ENCODE data around the gene CLASP2. TPM values are rescaled to one million over a fixed set of nuclear protein-coding genes. Genes with fewer than 3 reads are reported as not detected.

The CLASP2 gene
- total and polyA plus RNA-seq, 2 of the 4 experiments (the other 2 are of a cell fraction) = 11.9 to 49.1 TPM

DNA sequence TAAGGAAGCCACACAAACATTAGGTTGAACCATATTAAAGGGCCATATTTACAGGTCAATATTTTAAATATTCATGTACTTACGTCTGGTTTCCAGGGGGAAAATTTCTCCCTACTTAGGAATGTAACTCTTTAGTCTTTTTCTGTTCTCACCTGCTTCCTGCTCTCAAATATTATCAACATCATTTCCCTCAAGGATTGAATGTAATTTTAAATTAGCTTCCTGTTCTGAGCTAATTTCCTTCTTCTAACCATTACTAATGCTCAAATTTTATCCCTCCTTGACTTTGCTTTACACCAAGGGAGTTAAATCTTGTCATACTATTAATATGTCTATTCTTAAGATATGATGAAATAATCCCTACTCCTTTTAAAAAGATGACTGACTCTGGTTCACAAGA lies 174.5 kb downstream of the CLASP2 start:
- H3K23ac ChIP-seq (ENCODE audit: low read depth, low read length) = no peak overlapping the region
- no peak overlapping the region for H3K4me3 ChIP-seq (ENCODE audit: insufficient read depth, low read depth, low read length)
- peaks cover 2% of the 10 kb centered on the region for H3K36me3 ChIP-seq (ENCODE audit: control insufficient read depth, insufficient read depth, low read length)
- H2BK5ac ChIP-seq (ENCODE audit: low read depth, low read length, poor library complexity, severe bottlenecking) = no peak overlapping the region
- ATAC-seq (ENCODE audit: low read depth) (no peak), DNase-seq (no peak)
- no peaks in the 10 kb centered on the region for H3K27me3 ChIP-seq (ENCODE audit: control insufficient read depth, insufficient read depth, low read length)
- no peak overlapping the region for H2AFZ ChIP-seq (replicated peaks; ENCODE audit: low read length, poor library complexity)
- intact Hi-C loops (cut with micrococcal nuclease) = no loop called here
- H2BK120ac ChIP-seq (ENCODE audit: low read depth, low read length) = no peak overlapping the region
- no peaks in the 10 kb centered on the region for H3K9me3 ChIP-seq (ENCODE audit: control insufficient read depth, insufficient read depth, low read length)
- no peaks in the 10 kb centered on the region for H3K9me1 ChIP-seq (ENCODE audit: insufficient read depth, low read length)
- no peak overlapping the region for H3K14ac ChIP-seq (replicated peaks; ENCODE audit: low read depth, low read length)
- H3K4ac ChIP-seq (ENCODE audit: low read depth, low read length) = no peak overlapping the region
- no peak overlapping the region for H2AK5ac ChIP-seq (ENCODE audit: low read depth, low read length)
- TF ChIP-seq, protein P1, sequence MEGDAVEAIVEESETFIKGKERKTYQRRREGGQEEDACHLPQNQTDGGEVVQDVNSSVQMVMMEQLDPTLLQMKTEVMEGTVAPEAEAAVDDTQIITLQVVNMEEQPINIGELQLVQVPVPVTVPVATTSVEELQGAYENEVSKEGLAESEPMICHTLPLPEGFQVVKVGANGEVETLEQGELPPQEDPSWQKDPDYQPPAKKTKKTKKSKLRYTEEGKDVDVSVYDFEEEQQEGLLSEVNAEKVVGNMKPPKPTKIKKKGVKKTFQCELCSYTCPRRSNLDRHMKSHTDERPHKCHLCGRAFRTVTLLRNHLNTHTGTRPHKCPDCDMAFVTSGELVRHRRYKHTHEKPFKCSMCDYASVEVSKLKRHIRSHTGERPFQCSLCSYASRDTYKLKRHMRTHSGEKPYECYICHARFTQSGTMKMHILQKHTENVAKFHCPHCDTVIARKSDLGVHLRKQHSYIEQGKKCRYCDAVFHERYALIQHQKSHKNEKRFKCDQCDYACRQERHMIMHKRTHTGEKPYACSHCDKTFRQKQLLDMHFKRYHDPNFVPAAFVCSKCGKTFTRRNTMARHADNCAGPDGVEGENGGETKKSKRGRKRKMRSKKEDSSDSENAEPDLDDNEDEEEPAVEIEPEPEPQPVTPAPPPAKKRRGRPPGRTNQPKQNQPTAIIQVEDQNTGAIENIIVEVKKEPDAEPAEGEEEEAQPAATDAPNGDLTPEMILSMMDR (conservative IDR thresholded peaks at IDR 0.05; ENCODE audit: low read depth, low read length) = no peak
- TF ChIP-seq MAFK (IDR thresholded peaks at IDR 0.05; ENCODE audit: low read depth, low read length) = no peak
- TF ChIP-seq, protein P2, sequence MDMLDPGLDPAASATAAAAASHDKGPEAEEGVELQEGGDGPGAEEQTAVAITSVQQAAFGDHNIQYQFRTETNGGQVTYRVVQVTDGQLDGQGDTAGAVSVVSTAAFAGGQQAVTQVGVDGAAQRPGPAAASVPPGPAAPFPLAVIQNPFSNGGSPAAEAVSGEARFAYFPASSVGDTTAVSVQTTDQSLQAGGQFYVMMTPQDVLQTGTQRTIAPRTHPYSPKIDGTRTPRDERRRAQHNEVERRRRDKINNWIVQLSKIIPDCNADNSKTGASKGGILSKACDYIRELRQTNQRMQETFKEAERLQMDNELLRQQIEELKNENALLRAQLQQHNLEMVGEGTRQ (IDR thresholded peaks at IDR 0.05; ENCODE audit: low read depth, low read length) = no peak
- TF ChIP-seq, protein P3, sequence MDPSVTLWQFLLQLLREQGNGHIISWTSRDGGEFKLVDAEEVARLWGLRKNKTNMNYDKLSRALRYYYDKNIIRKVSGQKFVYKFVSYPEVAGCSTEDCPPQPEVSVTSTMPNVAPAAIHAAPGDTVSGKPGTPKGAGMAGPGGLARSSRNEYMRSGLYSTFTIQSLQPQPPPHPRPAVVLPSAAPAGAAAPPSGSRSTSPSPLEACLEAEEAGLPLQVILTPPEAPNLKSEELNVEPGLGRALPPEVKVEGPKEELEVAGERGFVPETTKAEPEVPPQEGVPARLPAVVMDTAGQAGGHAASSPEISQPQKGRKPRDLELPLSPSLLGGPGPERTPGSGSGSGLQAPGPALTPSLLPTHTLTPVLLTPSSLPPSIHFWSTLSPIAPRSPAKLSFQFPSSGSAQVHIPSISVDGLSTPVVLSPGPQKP (IDR thresholded peaks at IDR 0.05; ENCODE audit: borderline replicate concordance, low read depth, low read length) = no peak
- TF ChIP-seq RFX5 (IDR thresholded peaks at IDR 0.05; ENCODE audit: low read depth, low read length) = no peak
- TF ChIP-seq SMC3 (IDR thresholded peaks at IDR 0.05; ENCODE audit: low read depth, low read length) = no peak
- TF ChIP-seq CEBPB (IDR thresholded peaks at IDR 0.05; ENCODE audit: low read depth, low read length) = no peak
- TF ChIP-seq POLR2A (IDR thresholded peaks at IDR 0.05; ENCODE audit: low read depth, low read length) = no peak
- TF ChIP-seq CHD1 (IDR thresholded peaks at IDR 0.05; ENCODE audit: low read depth, low read length) = no peak
- TF ChIP-seq RCOR1 (IDR thresholded peaks at IDR 0.05; ENCODE audit: insufficient replicate concordance, low read length) = no peak
- no peak for TF ChIP-seq NFE2L2 (IDR thresholded peaks at IDR 0.05; ENCODE audit: low read depth, low read length)
- TF ChIP-seq MXI1 (IDR thresholded peaks at IDR 0.05; ENCODE audit: borderline replicate concordance, low read depth, low read length) = no peak
- no peak for TF ChIP-seq MAZ (IDR thresholded peaks at IDR 0.05; ENCODE audit: borderline replicate concordance, low read depth, low read length)
- TF ChIP-seq RAD21 (IDR thresholded peaks at IDR 0.05; ENCODE audit: low read length) = no peak
- TF ChIP-seq BHLHE40 (IDR thresholded peaks at IDR 0.05; ENCODE audit: low read depth, low read length) = no peak
- no peak for TF ChIP-seq FOS (IDR thresholded peaks at IDR 0.05; ENCODE audit: low read depth, low read length)
- ChIA-PET CTCF (no interaction called here), POLR2A (ENCODE audit: unreplicated experiment) (no interaction called here)
- no TSS peak for BruUV-seq (replicated peaks)
- in situ Hi-C loops (cut with MboI; ENCODE audit: low sequenced_read_pairs) = no loop called here
- no peak overlapping the region for H2AK9ac ChIP-seq (replicated peaks; ENCODE audit: low read depth, low read length, poor library complexity)
- H4K91ac ChIP-seq (ENCODE audit: insufficient read depth, low read depth, low read length) = no peak overlapping the region
- H3K18ac ChIP-seq (ENCODE audit: low read depth, low read length) = no peak overlapping the region
- H3K9ac ChIP-seq (ENCODE audit: low read depth, low read length) = no peak overlapping the region
- H4K8ac ChIP-seq (ENCODE audit: low read depth in 2 of 2, low read length in 2 of 2) = no peak overlapping the region
- dilution Hi-C loops (cut with HindIII; ENCODE audit: low sequenced_read_pairs, unreplicated experiment) = no loop called here
- no peak overlapping the region for H4K5ac ChIP-seq (ENCODE audit: low read depth, low read length)
- WGBS, 2 experiments (ENCODE audit: extremely low coverage in 2 of 2, insufficient read length in 1 of 2) = no CpG with 5 or more reads among the region's 1 CpG
- H3K4me1 ChIP-seq (ENCODE audit: control insufficient read depth, insufficient read depth, low read length) = no peaks in the 10 kb centered on the region
- no peaks in the 10 kb centered on the region for H3K79me1 ChIP-seq (ENCODE audit: low read depth in 1 of 2, low read length in 2 of 2)
- H2BK15ac ChIP-seq (ENCODE audit: low read depth, low read length) = no peak overlapping the region
- no peak overlapping the region for H3K4me2 ChIP-seq (ENCODE audit: low read depth, low read length)
- no peak overlapping the region for H3K27ac ChIP-seq (ENCODE audit: insufficient read depth, low read length)
- H4K20me1 ChIP-seq (ENCODE audit: insufficient read depth, low read length) = no peaks in the 10 kb centered on the region
- no peak overlapping the region for H3K56ac ChIP-seq (ENCODE audit: extremely low read depth, insufficient read depth, low read length)
- H2BK20ac ChIP-seq (ENCODE audit: low read depth, low read length) = no peak overlapping the region

Measured in IMR-90 (cell line).